ENCODE measurements around the gene ADTRP. TPM values are rescaled to one million over a fixed set of nuclear protein-coding genes. Genes with fewer than 3 reads are reported as not detected.

Gene ADTRP
- total and polyA plus RNA-seq, 12 donors = 0.20 to 1.1 (median 0.35) TPM; not detected in 5

GRCh38 chr6:11760015-11760473 is 18.6 kb downstream of the ADTRP start:
- Histone ChIP-seq H3K4me3 (no peak overlapping the region), H3K27ac (peak overlapping the region in 1 of 5 donors; percentile 23), H3K27me3 (no peaks in the 10 kb centered on the region), H3K9me3 (replicated peaks in 1 of 3) (no peaks in the 10 kb centered on the region), H3K4me1 (replicated peaks in 1 of 2) (peaks cover 27 to 33% of the 10 kb centered on the region in 2 donors), H3K36me3 (replicated peaks in 1 of 2) (no peaks in the 10 kb centered on the region)
- DNase-seq = peak in 4 of 7 donors; percentile 35 to 59 (median 48)
- intact Hi-C loops (cut with DNase I) = no loop called here
- no peak for TF ChIP-seq POLR2A (IDR thresholded peaks at IDR 0.05)
- TF ChIP-seq CTCF (IDR thresholded peaks at IDR 0.05) = no peak
- WGBS, 4 donors = 22 to 40% (median 24%) methylated on average over 6 of the region's 6 CpGs

- peaks cover 27 to 28% of the 10 kb centered on the region in 2 donors for H3K4me1 ChIP-seq (replicated peaks in 1 of 2)
- TF ChIP-seq POLR2A (IDR thresholded peaks at IDR 0.05) (no peak), CTCF (IDR thresholded peaks at IDR 0.05) (no peak)
- no peaks in the 10 kb centered on the region for H3K9me3 ChIP-seq (replicated peaks in 1 of 3)
- no peak for DNase-seq
- H3K27ac ChIP-seq = no peak overlapping the region
- H3K36me3 ChIP-seq (replicated peaks in 1 of 2) = no peaks in the 10 kb centered on the region
- no peaks in the 10 kb centered on the region for H3K27me3 ChIP-seq
- intact Hi-C loops (cut with DNase I) = no loop called here
- no peak overlapping the region for H3K4me3 ChIP-seq
- WGBS, 4 donors = 70 to 87% (median 74%) methylated on average over 4 of the region's 4 CpGs
Observed at GRCh38 chr6:11758878-11759277, 19.7 kb downstream of the ADTRP start.

DNA sequence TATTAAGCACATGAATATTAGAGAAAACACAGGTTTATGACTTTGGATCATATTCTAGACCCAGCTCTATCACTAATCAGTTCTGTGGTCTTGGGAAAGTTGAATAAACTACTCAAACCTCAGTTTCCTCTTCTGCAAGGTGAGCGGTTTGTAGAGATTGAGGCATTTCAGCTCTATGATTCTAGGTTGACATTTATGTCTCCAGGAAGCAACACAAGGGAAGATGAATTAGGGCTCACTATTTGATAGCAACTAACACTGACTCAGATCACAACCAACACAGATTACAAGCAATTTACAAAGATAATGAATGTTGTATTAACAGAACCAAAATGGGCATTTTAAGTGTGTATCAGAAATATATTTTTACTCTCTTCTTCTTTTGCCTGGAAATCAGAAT is 21.9 kb downstream of the ADTRP start:
- 33 to 100% (median 92%) methylated on average over 1 of the region's 1 CpG for WGBS, 4 donors
- TF ChIP-seq POLR2A (IDR thresholded peaks at IDR 0.05) (no peak), CTCF (IDR thresholded peaks at IDR 0.05) (no peak)

GRCh38 chr6:11756292-11756691 is 22.3 kb downstream of the ADTRP start:
- H3K4me3 ChIP-seq = no peak overlapping the region
- no peaks in the 10 kb centered on the region for H3K36me3 ChIP-seq (replicated peaks in 1 of 2)
- DNase-seq = no peak
- H3K9me3 ChIP-seq (replicated peaks in 1 of 3) = no peaks in the 10 kb centered on the region
- no peaks in the 10 kb centered on the region for H3K27me3 ChIP-seq
- no peak for TF ChIP-seq CTCF (IDR thresholded peaks at IDR 0.05)
- no peak for TF ChIP-seq POLR2A (IDR thresholded peaks at IDR 0.05)
- peaks cover 11 to 12% of the 10 kb centered on the region in 2 donors for H3K4me1 ChIP-seq (replicated peaks in 1 of 2)
- H3K27ac ChIP-seq = no peak overlapping the region
- WGBS, 4 donors = 86 to 97% (median 93%) methylated on average over 2 of the region's 2 CpGs
- intact Hi-C loops (cut with DNase I) = no loop called here

More for the DNA sequence above, 21.9 kb downstream of the ADTRP start:
- no peaks in the 10 kb centered on the region for H3K9me3 ChIP-seq (replicated peaks in 1 of 3)
- no peak for DNase-seq
- H3K4me3 ChIP-seq = no peak overlapping the region
- no peaks in the 10 kb centered on the region for H3K36me3 ChIP-seq (replicated peaks in 1 of 2)
- intact Hi-C loops (cut with DNase I) = no loop called here
- H3K4me1 ChIP-seq (replicated peaks in 1 of 2) = peaks cover 11 to 12% of the 10 kb centered on the region in 2 donors
- no peaks in the 10 kb centered on the region for H3K27me3 ChIP-seq
- H3K27ac ChIP-seq = no peak overlapping the region
